Naive thymus-derived CD4-positive, alpha-beta T cell (primary cell): ENCODE results near the gene MARK2. TPM values are rescaled to one million over a fixed set of nuclear protein-coding genes. Genes with fewer than 3 reads are reported as not detected.
A peak's percentile ranks its signal among the peaks of the same experiment; 100 is the strongest.

Experiments used
- ATAC-seq: fragments of 150-1000 bp; cut with Tn5 transposase; 2 replicates; pipeline ENCODE4 v1.10.0; 2021; ENCODE audit warnings: mild to moderate bottlenecking, moderate library complexity
- CTCF ChIA-PET: fragments of 350-600 bp; sonication (Branson Sonifier 250); formaldehyde crosslinking; loops from one replicate; lab custom pipeline; 2021; ENCODE audit warnings: antibody characterized with exemption; lab: Charles Lee
- POLR2A ChIA-PET: fragments of 350-600 bp; sonication (Branson Sonifier 250); formaldehyde crosslinking; loops from one replicate; lab custom pipeline; 2021; ENCODE audit warnings: antibody characterized with exemption, inconsistent platforms; lab: Charles Lee
- DNase-seq, 9 donors: peaks; one replicate each; pipeline versions ENCODE4 v3.0.0 to v3.0.0-alpha.2; 2020 to 2022; ENCODE audit warnings: mixed read lengths in 1 of 9
- H3K27ac ChIP-seq: one replicate; pipeline ENCODE4 v1.7.0; 2013; ENCODE audit warnings: mild to moderate bottlenecking, low read depth, low read length, moderate library complexity
- H3K27me3 ChIP-seq, 2 donors: one replicate each; pipeline ENCODE4 v1.7.0; 2013; ENCODE audit warnings: low read length in 2 of 2, mild to moderate bottlenecking in 2 of 2, moderate library complexity in 2 of 2; ENCODE audit not compliant: control insufficient read depth in 2 of 2, insufficient read depth in 2 of 2
- H3K36me3 ChIP-seq, 3 experiments: 1 replicate in 2 of 3; 2 replicates in 1 of 3; pipeline ENCODE4 v1.7.0; 2013; ENCODE audit warnings: low read length in 3 of 3, mild to moderate bottlenecking in 3 of 3, moderate library complexity in 1 of 3; ENCODE audit not compliant: insufficient read depth in 3 of 3, control insufficient read depth in 2 of 3
- H3K4me1 ChIP-seq, 2 donors: one replicate each; pipeline ENCODE4 v1.7.0; 2013; ENCODE audit warnings: low read length in 2 of 2, mild to moderate bottlenecking in 2 of 2, moderate library complexity in 1 of 2; ENCODE audit not compliant: control insufficient read depth in 2 of 2, insufficient read depth in 2 of 2
- H3K4me3 ChIP-seq: 2 replicates; pipeline ENCODE4 v1.7.0; 2013; ENCODE audit warnings: mild to moderate bottlenecking, low read length
- H3K9me3 ChIP-seq, 3 experiments: 1 replicate in 2 of 3; 2 replicates in 1 of 3; pipeline ENCODE4 v1.7.0; 2013; ENCODE audit warnings: low read length in 3 of 3; ENCODE audit not compliant: control insufficient read depth in 2 of 3
- H3K27ac Mint-ChIP-seq, 9 donors: one replicate each; pipeline ENCODE4 v1.8.0; 2020 to 2022; ENCODE audit warnings: mixed read lengths in 9 of 9, mild to moderate bottlenecking in 8 of 9, moderate library complexity in 5 of 9, inconsistent platforms in 2 of 9
- H3K27me3 Mint-ChIP-seq, 5 donors: one replicate each; pipeline ENCODE4 v1.8.0; 2021 to 2022; ENCODE audit warnings: mixed read lengths in 5 of 5, mild to moderate bottlenecking in 1 of 5
- H3K36me3 Mint-ChIP-seq, 5 donors: one replicate each; pipeline ENCODE4 v1.8.0; 2020 to 2022; ENCODE audit warnings: mixed read lengths in 5 of 5, mild to moderate bottlenecking in 3 of 5, inconsistent platforms in 1 of 5
- H3K4me1 Mint-ChIP-seq, 7 donors: one replicate each; pipeline ENCODE4 v1.8.0; 2020 to 2022; ENCODE audit warnings: mixed read lengths in 7 of 7, mild to moderate bottlenecking in 3 of 7, inconsistent platforms in 1 of 7
- H3K4me3 Mint-ChIP-seq, 10 donors: one replicate each; pipeline ENCODE4 v1.8.0; 2020 to 2022; ENCODE audit warnings: mild to moderate bottlenecking in 10 of 10, mixed read lengths in 10 of 10, moderate library complexity in 6 of 10, inconsistent platforms in 2 of 10
- H3K9me3 Mint-ChIP-seq, 11 donors: one replicate each; pipeline ENCODE4 v1.8.0; 2020 to 2022; ENCODE audit warnings: mixed read lengths in 11 of 11, mild to moderate bottlenecking in 4 of 11, inconsistent platforms in 1 of 11, moderate library complexity in 1 of 11
- intact Hi-C, 2 donors: fragments of 100-400 bp; cut with micrococcal nuclease; formaldehyde crosslinking; loops; one replicate each; pipeline ENCODE4 v1.15.1; 2023
- polyA plus RNA-seq, 2 donors: library from polyadenylated mRNA; unstranded; fragments of 300-500 nt; fragmentation: Illumina TruSeq; gene quantifications; one replicate each; pipeline ENCODE4 v1.2.3, GENCODE V29; 2021
- total RNA-seq, 6 experiments: library from RNA in 5 of 6; stranded (reverse) in 5 of 6; gene quantifications; 1 replicate in 5 of 6; 2 replicates in 1 of 6; pipeline ENCODE4 v1.2.3 and lab custom pipeline; 2021 to 2026

The MARK2 gene
- total and polyA plus RNA-seq, 7 experiments from 2014 or later, result 29.4 to 69.1 (median 56.8) TPM

DNA sequence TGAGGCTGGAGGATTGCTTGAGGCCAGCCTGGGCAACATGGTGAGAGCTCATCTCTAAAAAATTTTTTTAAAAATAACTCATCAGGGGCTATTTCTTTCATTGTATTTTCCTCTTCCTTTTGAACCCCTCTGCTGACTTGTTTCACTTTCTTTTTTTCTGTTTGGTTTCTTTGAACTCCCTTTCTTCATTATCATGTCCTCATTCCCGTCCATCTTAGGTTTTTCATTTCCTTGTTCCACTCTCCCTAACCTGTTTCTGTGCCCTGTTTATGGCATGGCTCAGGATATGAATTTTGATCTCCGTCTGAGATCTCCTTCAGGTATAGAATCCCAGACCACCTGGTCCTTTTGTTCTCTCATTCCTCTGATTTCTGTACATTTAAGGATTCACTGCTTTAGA, 12.5 kb downstream of the MARK2 start:
- ChIA-PET POLR2A (interaction anchor here (0.6 to 1.4 kb wide), 2 partner anchors 14 to 73 kb away, joined by 3 read pairs; no protein-coding TSS in a partner anchor), CTCF (no interaction called here)
- Histone ChIP-seq H3K4me1 (peaks cover 42 to 46% of the 10 kb centered on the region in 2 donors), H3K36me3 (peaks cover 0 to 5% (median 0%) of the 10 kb centered on the region in 3 experiments), H3K4me3 (peak overlapping the region; percentile 17), H3K27ac (peak overlapping the region; percentile 59), H3K9me3 (no peaks in the 10 kb centered on the region), H3K27me3 (no peaks in the 10 kb centered on the region)
- Mint-ChIP-seq H3K27me3 (no peaks in the 10 kb centered on the region), H3K27ac (peak overlapping the region; percentile 57 to 90 (median 87)), H3K4me3 (peak overlapping the region; percentile 58 to 83 (median 78)), H3K9me3 (no peaks in the 10 kb centered on the region), H3K36me3 (peaks cover 0 to 37% (median 14%) of the 10 kb centered on the region in 5 donors), H3K4me1 (peaks cover 58 to 85% (median 76%) of the 10 kb centered on the region in 7 donors)
- ATAC-seq (no peak), DNase-seq (no peak)
- intact Hi-C loops, result loop anchor here in 1 of 2 donors (1.0 to 2.0 kb wide), 2 partner anchors 11 to 15 kb away; no protein-coding TSS in a partner anchor

DNA sequence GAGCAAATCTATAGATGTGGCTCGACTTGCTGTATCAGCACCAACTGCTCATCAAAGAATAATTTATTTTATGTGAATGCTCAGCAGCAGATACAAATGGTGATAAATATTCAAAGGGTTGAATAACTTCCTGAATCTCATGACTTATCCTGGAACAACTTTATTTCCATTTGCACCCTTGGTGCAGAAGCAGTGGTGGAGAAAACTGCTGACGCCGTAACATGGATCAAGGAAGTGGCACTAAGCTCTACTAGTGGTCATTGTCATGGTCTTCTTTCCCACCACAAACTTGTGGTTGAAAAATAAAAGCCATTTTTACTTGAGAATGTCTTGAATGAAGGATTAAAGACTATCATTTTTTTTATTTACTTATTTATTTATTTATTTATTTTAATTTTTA, 14.6 kb downstream of the MARK2 start:
- intact Hi-C loops, result no loop called here
- Histone ChIP-seq H3K9me3 (no peaks in the 10 kb centered on the region), H3K4me3 (no peak overlapping the region), H3K27ac (no peak overlapping the region), H3K36me3 (peaks cover 0 to 5% (median 0%) of the 10 kb centered on the region in 3 experiments), H3K27me3 (no peaks in the 10 kb centered on the region), H3K4me1 (peaks cover 42 to 48% of the 10 kb centered on the region in 2 donors)
- Mint-ChIP-seq H3K27ac (peak overlapping the region in 1 of 9 donors; percentile 87), H3K27me3 (no peaks in the 10 kb centered on the region), H3K36me3 (peaks cover 0 to 39% (median 7%) of the 10 kb centered on the region in 5 donors), H3K9me3 (no peaks in the 10 kb centered on the region), H3K4me1 (peaks cover 46 to 76% (median 66%) of the 10 kb centered on the region in 7 donors), H3K4me3 (no peak overlapping the region)
- no peak for DNase-seq
- CTCF ChIA-PET, result interaction anchor here (0.6 kb wide), 1 partner anchor 959 kb away, joined by 3 read pairs; no protein-coding TSS in a partner anchor
- POLR2A ChIA-PET, result interaction anchor here (0.5 to 0.6 kb wide), 2 partner anchors 32 to 892 kb away, joined by 3 to 7 read pairs; no protein-coding TSS in a partner anchor
- no peak for ATAC-seq

DNA sequence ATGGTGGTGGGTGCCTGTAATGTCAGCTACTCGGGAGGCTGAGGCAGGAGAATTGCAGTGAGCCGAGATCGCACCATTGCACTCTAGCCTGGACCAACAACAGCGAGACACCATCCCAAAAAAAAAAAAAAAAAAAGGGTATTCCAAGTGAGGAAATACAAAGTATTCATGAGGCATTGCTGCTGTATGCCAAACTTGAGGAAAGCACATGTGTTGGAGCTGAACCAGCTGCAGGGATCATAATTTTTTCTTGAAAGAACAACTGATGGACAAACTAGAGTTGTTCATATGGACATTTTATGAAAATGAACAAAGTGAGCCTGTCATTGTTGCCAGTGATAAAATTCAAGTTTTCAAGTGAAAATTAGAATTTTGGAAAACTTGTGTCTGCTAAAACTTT, 15.8 kb downstream of the MARK2 start:
- H3K9me3 ChIP-seq, result no peaks in the 10 kb centered on the region
- H3K27me3 ChIP-seq, result no peaks in the 10 kb centered on the region
- ATAC-seq (no peak), DNase-seq (no peak)
- no peak overlapping the region for H3K4me3 ChIP-seq
- no peak overlapping the region for H3K27ac ChIP-seq
- Mint-ChIP-seq H3K4me1 (peaks cover 36 to 71% (median 63%) of the 10 kb centered on the region in 7 donors), H3K9me3 (no peaks in the 10 kb centered on the region), H3K27ac (peak overlapping the region in 7 of 9 donors; percentile 46 to 81 (median 58)), H3K4me3 (peak overlapping the region in 3 of 10 donors; percentile 7 to 15 (median 10)), H3K36me3 (peaks cover 0 to 34% (median 7%) of the 10 kb centered on the region in 5 donors), H3K27me3 (no peaks in the 10 kb centered on the region)
- peaks cover 0 to 9% (median 0%) of the 10 kb centered on the region in 3 experiments for H3K36me3 ChIP-seq
- ChIA-PET POLR2A (interaction anchor here (0.6 to 1.3 kb wide), 3 partner anchors 15 to 1061 kb away, joined by 3 to 4 read pairs (median 4); no protein-coding TSS in a partner anchor), CTCF (no interaction called here)
- peaks cover 36 to 51% of the 10 kb centered on the region in 2 donors for H3K4me1 ChIP-seq
- intact Hi-C loops, result no loop called here

DNA sequence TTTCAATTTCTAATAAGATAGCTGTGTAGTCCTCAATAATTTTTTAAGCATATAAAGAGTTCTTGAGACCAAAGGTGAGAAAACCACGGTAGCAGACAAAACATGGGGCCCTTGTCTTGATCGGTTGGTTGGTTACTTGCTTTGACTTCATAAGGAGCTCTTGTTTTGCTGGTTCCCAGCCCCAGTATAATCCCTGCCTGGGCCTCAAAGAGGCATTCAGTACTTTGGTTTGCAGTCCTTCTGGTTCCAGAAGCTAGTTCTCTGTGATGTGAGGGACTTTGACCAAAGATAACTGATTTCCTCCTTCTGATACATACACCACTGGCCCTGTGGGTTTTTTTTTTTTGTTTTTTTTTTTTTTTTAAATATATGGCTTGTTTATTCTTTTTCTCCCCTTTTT, 17.1 kb downstream of the MARK2 start:
- ChIA-PET POLR2A (interaction anchor here (0.6 to 1.0 kb wide), 3 partner anchors 10 to 23 kb away, joined by 3 to 5 read pairs (median 4); no protein-coding TSS in a partner anchor), CTCF (interaction anchor here (1.1 kb wide), 1 partner anchor 19 kb away, joined by 3 read pairs; no protein-coding TSS in a partner anchor)
- ATAC-seq (peak; percentile 29), DNase-seq (no peak)
- Mint-ChIP-seq H3K27ac (peak overlapping the region in 6 of 9 donors; percentile 20 to 81 (median 42)), H3K27me3 (no peaks in the 10 kb centered on the region), H3K4me3 (peak overlapping the region in 1 of 10 donors; percentile 6), H3K36me3 (peaks cover 0 to 32% (median 12%) of the 10 kb centered on the region in 5 donors), H3K4me1 (peaks cover 27 to 65% (median 54%) of the 10 kb centered on the region in 7 donors), H3K9me3 (no peaks in the 10 kb centered on the region)
- H3K27me3 ChIP-seq, result no peaks in the 10 kb centered on the region
- no peak overlapping the region for H3K27ac ChIP-seq
- H3K4me3 ChIP-seq, result no peak overlapping the region
- peaks cover 0 to 9% (median 0%) of the 10 kb centered on the region in 3 experiments for H3K36me3 ChIP-seq
- intact Hi-C loops, result no loop called here
- no peaks in the 10 kb centered on the region for H3K9me3 ChIP-seq
- peaks cover 29 to 44% of the 10 kb centered on the region in 2 donors for H3K4me1 ChIP-seq

DNA sequence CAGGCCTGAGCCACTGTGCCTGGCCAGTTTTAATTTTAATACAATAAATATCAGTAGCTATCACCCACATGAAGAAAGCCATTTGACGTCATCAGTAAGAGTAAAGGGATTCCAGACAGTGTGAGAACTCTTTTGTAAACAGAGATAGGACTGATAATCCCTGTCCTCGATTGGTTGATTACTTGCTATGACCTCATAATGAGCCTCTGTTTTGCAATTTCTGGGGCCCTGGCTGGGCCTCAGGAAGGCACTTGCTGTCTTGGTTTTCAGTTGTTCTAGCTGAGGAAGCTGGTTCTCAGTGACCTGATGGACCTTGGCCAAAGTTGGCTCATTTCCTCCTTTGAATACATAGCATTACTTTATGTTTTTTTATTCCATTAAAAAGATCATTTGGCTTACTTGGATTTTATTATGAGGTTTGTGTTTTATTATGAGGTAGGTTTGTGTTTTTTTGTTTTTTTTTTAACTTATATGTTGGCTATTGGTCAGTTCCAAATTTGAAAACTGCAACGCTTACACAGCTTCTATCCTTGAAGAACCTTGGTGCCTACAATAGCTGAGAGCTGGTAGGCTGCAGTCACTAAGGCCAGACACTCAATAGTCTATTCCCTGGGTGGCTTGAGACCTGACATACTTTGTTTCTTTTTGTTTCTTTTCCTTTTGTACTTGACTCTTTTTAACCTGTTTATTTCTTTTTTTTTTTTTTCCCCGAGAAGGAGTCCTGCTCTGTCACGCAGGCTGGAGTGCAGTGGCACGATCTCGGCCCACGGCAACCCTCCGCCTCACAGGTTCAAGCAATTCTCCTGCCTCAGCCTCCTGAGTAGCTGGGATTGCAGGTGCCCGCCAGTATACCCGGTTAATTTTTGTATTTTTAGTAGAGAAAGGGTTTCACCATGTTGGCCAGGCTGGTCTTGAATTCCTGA, 20.0 kb downstream of the MARK2 start:
- no peaks in the 10 kb centered on the region for H3K9me3 ChIP-seq
- intact Hi-C loops, result no loop called here
- ChIA-PET POLR2A (interaction anchor here (0.7 kb wide), 1 partner anchor 11 kb away, joined by 3 read pairs; no protein-coding TSS in a partner anchor), CTCF (interaction anchor here (0.6 kb wide), 1 partner anchor 177 kb away, joined by 3 read pairs; no protein-coding TSS in a partner anchor)
- H3K4me1 Mint-ChIP-seq, result peaks cover 25 to 59% (median 47%) of the 10 kb centered on the region in 7 donors
- DNase-seq (no peak), ATAC-seq (peak; percentile 75)
- no peaks in the 10 kb centered on the region for H3K27me3 ChIP-seq
- H3K36me3 Mint-ChIP-seq, result peaks cover 0 to 25% (median 6%) of the 10 kb centered on the region in 5 donors
- peaks cover 18 to 35% of the 10 kb centered on the region in 2 donors for H3K4me1 ChIP-seq
- H3K27ac Mint-ChIP-seq, result peak overlapping the region in 6 of 9 donors; percentile 26 to 57 (median 40)
- no peak overlapping the region for H3K4me3 ChIP-seq
- H3K4me3 Mint-ChIP-seq, result no peak overlapping the region
- peaks cover 0 to 15% (median 0%) of the 10 kb centered on the region in 3 experiments for H3K36me3 ChIP-seq
- no peaks in the 10 kb centered on the region for H3K9me3 Mint-ChIP-seq
- no peak overlapping the region for H3K27ac ChIP-seq
- H3K27me3 Mint-ChIP-seq, result no peaks in the 10 kb centered on the region

DNA sequence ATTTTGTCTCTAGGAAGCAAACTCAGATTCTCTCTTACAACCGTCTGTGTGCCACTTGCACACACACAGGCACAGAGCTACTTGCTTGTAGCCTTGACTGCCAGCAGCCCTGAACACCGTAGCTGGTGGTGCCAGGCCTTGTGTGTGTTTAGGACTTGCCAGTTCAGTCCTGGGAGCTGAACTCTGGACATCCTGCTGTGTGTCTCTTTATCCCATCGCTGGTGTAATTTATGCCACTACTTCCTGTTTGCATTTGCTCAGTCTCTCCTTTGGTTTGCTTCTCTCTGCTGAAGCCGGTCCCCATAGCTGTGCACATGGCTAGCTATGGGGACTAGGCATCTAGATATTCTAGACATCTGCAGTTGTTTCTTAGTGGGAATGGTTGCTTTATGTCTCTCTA, 24.0 kb downstream of the MARK2 start:
- H3K4me1 ChIP-seq, result peaks cover 40 to 46% of the 10 kb centered on the region in 2 donors
- Mint-ChIP-seq H3K9me3 (no peaks in the 10 kb centered on the region), H3K27ac (peak overlapping the region; percentile 8 to 93 (median 84)), H3K4me1 (peaks cover 39 to 65% (median 56%) of the 10 kb centered on the region in 7 donors), H3K4me3 (peak overlapping the region; percentile 3 to 64 (median 42)), H3K36me3 (peaks cover 0 to 19% (median 3%) of the 10 kb centered on the region in 5 donors), H3K27me3 (no peaks in the 10 kb centered on the region)
- peak overlapping the region; percentile 28 for H3K27ac ChIP-seq
- no peaks in the 10 kb centered on the region for H3K27me3 ChIP-seq
- ChIA-PET POLR2A (interaction anchor here (0.7 to 2.1 kb wide), 6 partner anchors 15 to 123 kb away, joined by 3 to 12 read pairs (median 3); partner anchors contain the start of gene MARK2), CTCF (interaction anchor here (0.6 to 2.1 kb wide), 5 partner anchors 15 to 83 kb away, joined by 3 to 6 read pairs (median 3); no protein-coding TSS in a partner anchor)
- no peaks in the 10 kb centered on the region for H3K9me3 ChIP-seq
- intact Hi-C loops, result no loop called here
- ATAC-seq, result peak; percentile 50
- H3K36me3 ChIP-seq, result peaks cover 0 to 10% (median 0%) of the 10 kb centered on the region in 3 experiments
- peak in 3 of 9 donors; percentile 16 to 38 (median 26) for DNase-seq
- no peak overlapping the region for H3K4me3 ChIP-seq
